Liver (tissue), 9 donors: ENCODE results near the gene OR4M1. TPM values are rescaled to one million over a fixed set of nuclear protein-coding genes. Genes with fewer than 3 reads are reported as not detected.
"Not testable (repeated sequence)": the region's sequence is repeated elsewhere in the genome, so short reads cannot be mapped to it uniquely, and the experiment has no call there.

Experiments used
- DNase-seq: peaks from one replicate; pipeline ENCODE4 v3.0.0-alpha.2; 2017; ENCODE audit warnings: low spot score
- H3K27ac ChIP-seq, 2 donors: one replicate each; pipeline ENCODE4 v1.7.0; 2013; ENCODE audit warnings: inconsistent platforms in 2 of 2, low read length in 2 of 2, control low read depth in 1 of 2, low read depth in 1 of 2, mild to moderate bottlenecking in 1 of 2
- H3K27me3 ChIP-seq, 4 donors: one replicate each; pipeline versions ENCODE4 v1.6.1 to v1.7.0; 2013; ENCODE audit warnings: low read length in 3 of 4, inconsistent platforms in 1 of 4, mild to moderate bottlenecking in 1 of 4, moderate library complexity in 1 of 4; ENCODE audit not compliant: control insufficient read depth in 4 of 4, insufficient read depth in 4 of 4
- H3K36me3 ChIP-seq, 4 donors: one replicate each; pipeline versions ENCODE4 v1.6.1 to v1.7.0; 2013; ENCODE audit warnings: low read length in 3 of 4, mild to moderate bottlenecking in 3 of 4, low read depth in 1 of 4, moderate library complexity in 1 of 4; ENCODE audit not compliant: control insufficient read depth in 4 of 4, insufficient read depth in 3 of 4
- H3K4me1 ChIP-seq, 4 donors: one replicate each; pipeline versions ENCODE4 v1.6.1 to v1.7.0; 2013; ENCODE audit warnings: low read length in 3 of 4, mild to moderate bottlenecking in 3 of 4, moderate library complexity in 1 of 4; ENCODE audit not compliant: control insufficient read depth in 4 of 4, insufficient read depth in 4 of 4
- H3K4me3 ChIP-seq, 3 donors: one replicate each; pipeline versions ENCODE4 v1.6.1 to v1.7.0; 2013; ENCODE audit warnings: low read length in 3 of 3, control low read depth in 1 of 3, low read depth in 1 of 3, mild to moderate bottlenecking in 1 of 3
- H3K9ac ChIP-seq, 2 donors: one replicate each; pipeline ENCODE4 v1.7.0; 2013; ENCODE audit warnings: low read length in 2 of 2, mild to moderate bottlenecking in 2 of 2, moderate library complexity in 2 of 2, control low read depth in 1 of 2, low read depth in 1 of 2
- H3K9me3 ChIP-seq, 4 donors: one replicate each; pipeline versions ENCODE4 v1.6.1 to v1.7.0; 2013; ENCODE audit warnings: low read length in 3 of 4; ENCODE audit not compliant: control insufficient read depth in 4 of 4
- ATF3 ChIP-seq: IDR thresholded peaks from 2 replicates; pipeline ENCODE4 v1.6.1; 2016; ENCODE audit warnings: antibody characterized with exemption
- CTCF ChIP-seq: fragments of 150-350 bp; IDR thresholded peaks from 2 replicates; pipeline ENCODE4 v1.5.1; 2017; ENCODE audit warnings: improper control_type of control experiment, low read depth, low read length; ENCODE audit not compliant: missing input control
- EGR1 ChIP-seq, 2 donors: IDR thresholded peaks; 2 replicates each; pipeline ENCODE4 v1.6.1; 2016 to 2018; ENCODE audit warnings: antibody characterized with exemption in 2 of 2, low read depth in 2 of 2
- FOXA1 ChIP-seq: IDR thresholded peaks from 2 replicates; pipeline ENCODE4 v1.6.1; 2016; ENCODE audit warnings: antibody characterized with exemption
- FOXA2 ChIP-seq: IDR thresholded peaks from 2 replicates; pipeline ENCODE4 v1.6.1; 2016; ENCODE audit warnings: antibody characterized with exemption
- GABPA ChIP-seq, 2 donors: IDR thresholded peaks in 1 of 2; conservative IDR thresholded peaks in 1 of 2; 2 replicates each; pipeline ENCODE4 v1.6.1; 2016; ENCODE audit warnings: antibody characterized with exemption in 2 of 2, mild to moderate bottlenecking in 1 of 2, moderate library complexity in 1 of 2
- HNF4A ChIP-seq, 2 donors: conservative IDR thresholded peaks; 2 replicates each; pipeline ENCODE4 v1.6.1; 2016; ENCODE audit warnings: antibody characterized with exemption in 2 of 2, mild to moderate bottlenecking in 2 of 2
- HNF4G ChIP-seq: IDR thresholded peaks from 2 replicates; pipeline ENCODE4 v1.6.1; 2016; ENCODE audit warnings: antibody characterized with exemption
- JUND ChIP-seq, 2 donors: IDR thresholded peaks; 2 replicates each; pipeline ENCODE4 v1.6.1; 2016; ENCODE audit warnings: antibody characterized with exemption in 2 of 2
- MAX ChIP-seq: IDR thresholded peaks from 2 replicates; pipeline ENCODE4 v1.6.1; 2016; ENCODE audit warnings: antibody characterized with exemption
- NR2F2 ChIP-seq: IDR thresholded peaks from 2 replicates; pipeline ENCODE4 v1.6.1; 2016; ENCODE audit warnings: antibody characterized with exemption
- RAD21 ChIP-seq, 2 donors: IDR thresholded peaks; 2 replicates each; pipeline ENCODE4 v1.6.1; 2016; ENCODE audit warnings: antibody characterized with exemption in 2 of 2, mild to moderate bottlenecking in 2 of 2
- RXRA ChIP-seq, 2 donors: IDR thresholded peaks; 2 replicates each; pipeline ENCODE4 v1.6.1; 2017 to 2018; ENCODE audit warnings: antibody characterized with exemption in 2 of 2, mild to moderate bottlenecking in 1 of 2
- SP1 ChIP-seq: IDR thresholded peaks from 2 replicates; pipeline ENCODE4 v1.6.1; 2018; ENCODE audit warnings: antibody characterized with exemption, mild to moderate bottlenecking
- TAF1 ChIP-seq: conservative IDR thresholded peaks from 2 replicates; pipeline ENCODE4 v1.6.1; 2016; ENCODE audit warnings: antibody characterized with exemption, mild to moderate bottlenecking
- YY1 ChIP-seq: IDR thresholded peaks from 2 replicates; pipeline ENCODE4 v1.6.1; 2016; ENCODE audit warnings: antibody characterized with exemption, mild to moderate bottlenecking
- ZBTB33 ChIP-seq: IDR thresholded peaks from 2 replicates; pipeline ENCODE4 v1.6.1; 2016; ENCODE audit warnings: antibody characterized with exemption
- WGBS: extraction: QIAGEN DNeasy Blood & Tissue Kit; methylation state at CpG from one replicate; pipeline ENCODE4 v1.1.7; 2013; 5-methylcytosine and 5-hydroxymethylcytosine counted together
- polyA plus RNA-seq, 2 donors: library from polyadenylated mRNA; stranded (reverse) in 1 of 2; unstranded in 1 of 2; fragments of 200-250 nt in 1 of 2; fragments of >200 nt in 1 of 2; fragmentation: Nextera tagmentation in 1 of 2; extraction: Ambion mirVana in 1 of 2; gene quantifications; one replicate each; pipeline versions ENCODE4 v1.2.1 to v1.2.3, GENCODE V29; 2013 to 2015
- total RNA-seq, 2 donors: library from RNA; depleted of rRNA; stranded (reverse); fragments of >200 nt; gene quantifications; one replicate each; pipeline ENCODE4 v1.2.3, GENCODE V29; 2014
- donor health status: healthy.
- donor health status: healthy.
- donor health status: healthy.
- donor health status: healthy.
- donor health status: healthy.

Gene OR4M1
- total and polyA plus RNA-seq, 4 donors, result not detected

- WGBS, result 67% methylated on average over 1 of the region's 1 CpG
- H3K4me1 ChIP-seq, H3K4me3 ChIP-seq, H3K27ac ChIP-seq, DNase-seq, H3K36me3 ChIP-seq, H3K9me3 ChIP-seq, H3K9ac ChIP-seq, H3K27me3 ChIP-seq: not testable (repeated sequence)
Observed at GRCh38 chr14:19819879-19820278, 46.6 kb downstream of the OR4M1 start.

GRCh38 chr14:19821016-19821415 is 47.7 kb downstream of the OR4M1 start:
- WGBS, result 61% methylated on average over 6 of the region's 6 CpGs
- not testable (repeated sequence) for DNase-seq, H3K9ac ChIP-seq, H3K4me3 ChIP-seq, H3K4me1 ChIP-seq, H3K9me3 ChIP-seq, H3K36me3 ChIP-seq, H3K27ac ChIP-seq, H3K27me3 ChIP-seq

- TF ChIP-seq ZBTB33 (no peak), ATF3 (no peak)
- H3K36me3 ChIP-seq, result no peaks in the 10 kb centered on the region
- H3K9ac ChIP-seq, result no peak overlapping the region
- no peaks in the 10 kb centered on the region for H3K9me3 ChIP-seq
- no peak overlapping the region for H3K4me3 ChIP-seq
- H3K4me1 ChIP-seq, result no peaks in the 10 kb centered on the region
- DNase-seq, result no peak
- WGBS, result 51% methylated on average over 1 of the region's 1 CpG
- H3K27ac ChIP-seq, result no peak overlapping the region
- no peaks in the 10 kb centered on the region for H3K27me3 ChIP-seq
Observed at GRCh38 chr14:19823178-19823577, 49.9 kb downstream of the OR4M1 start.

- no peaks in the 10 kb centered on the region for H3K27me3 ChIP-seq
- H3K4me3 ChIP-seq, result no peak overlapping the region
- DNase-seq, result no peak
- H3K36me3 ChIP-seq, result no peaks in the 10 kb centered on the region
- no peak overlapping the region for H3K9ac ChIP-seq
- H3K27ac ChIP-seq, result no peak overlapping the region
- WGBS, result 26% methylated on average over 1 of the region's 1 CpG
- H3K9me3 ChIP-seq, result no peaks in the 10 kb centered on the region
- no peaks in the 10 kb centered on the region for H3K4me1 ChIP-seq
- no peak for TF ChIP-seq JUND (IDR thresholded peaks at IDR 0.05)
- no peak for TF ChIP-seq RAD21 (IDR thresholded peaks at IDR 0.05)
- no peak for TF ChIP-seq GABPA (IDR thresholded peaks at IDR 0.05 in 1 of 2, conservative IDR thresholded peaks at IDR 0.05 in 1 of 2)
- TF ChIP-seq YY1, result no peak
- no peak for TF ChIP-seq SP1
- no peak for TF ChIP-seq EGR1 (IDR thresholded peaks at IDR 0.05; ENCODE audit: low read depth in 2 of 2)
- TF ChIP-seq FOXA2, result no peak
- TF ChIP-seq MAX, result no peak
- TF ChIP-seq FOXA1, result no peak
- no peak for TF ChIP-seq TAF1
- no peak for TF ChIP-seq ZBTB33
- no peak for TF ChIP-seq HNF4A (conservative IDR thresholded peaks at IDR 0.05)
- TF ChIP-seq RXRA (IDR thresholded peaks at IDR 0.05), result no peak
- TF ChIP-seq HNF4G, result no peak
- no peak for TF ChIP-seq CTCF
- TF ChIP-seq NR2F2, result no peak
- TF ChIP-seq ATF3, result no peak
Observed at GRCh38 chr14:19823765-19824164, 50.5 kb downstream of the OR4M1 start.
